Measurements from ENCODE around the gene PPARA.

The PPARA gene

DNA sequence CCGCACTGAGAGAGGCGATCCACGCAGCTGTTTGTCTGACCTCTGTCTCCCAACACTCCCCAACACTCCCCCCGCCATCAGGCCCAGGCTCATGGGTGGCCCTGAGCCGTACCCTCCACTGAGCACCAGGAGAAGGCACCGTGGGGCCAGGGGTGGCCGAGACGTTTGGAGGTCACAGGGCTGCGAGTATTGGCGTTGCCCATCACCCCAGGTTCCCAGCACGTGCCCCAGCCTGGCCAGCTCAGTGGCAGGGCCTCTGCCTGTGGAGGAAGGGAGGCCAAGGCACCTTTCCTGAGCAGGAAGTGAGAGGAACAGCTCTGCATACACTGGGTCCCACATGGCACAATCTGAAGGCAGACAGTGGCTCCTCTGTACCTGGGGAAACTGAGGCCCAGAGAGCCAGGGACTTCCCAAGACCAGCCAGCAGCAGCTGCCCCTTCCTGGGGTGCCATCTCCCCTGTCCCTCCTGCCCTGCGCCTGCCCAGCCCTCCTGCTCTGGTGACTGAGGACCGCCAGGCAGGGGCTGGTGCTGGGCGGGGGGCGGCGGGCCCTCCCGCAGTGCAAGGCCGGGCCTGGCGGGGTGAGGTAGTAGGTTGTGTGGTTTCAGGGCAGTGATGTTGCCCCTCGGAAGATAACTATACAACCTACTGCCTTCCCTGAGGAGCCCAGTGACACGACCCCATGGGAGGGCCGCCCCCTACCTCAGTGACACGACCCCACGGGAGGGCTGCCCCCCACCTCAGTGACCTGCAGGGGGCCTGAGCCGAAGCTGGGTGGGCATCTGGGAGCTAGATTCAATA is 37.0 kb upstream of the PPARA start:
- in situ Hi-C loops (cut with MboI; ENCODE audit: low sequenced_read_pairs), result loop anchor here (25.0 kb wide), 1 partner anchor 526 kb away; no protein-coding TSS in a partner anchor

DNA sequence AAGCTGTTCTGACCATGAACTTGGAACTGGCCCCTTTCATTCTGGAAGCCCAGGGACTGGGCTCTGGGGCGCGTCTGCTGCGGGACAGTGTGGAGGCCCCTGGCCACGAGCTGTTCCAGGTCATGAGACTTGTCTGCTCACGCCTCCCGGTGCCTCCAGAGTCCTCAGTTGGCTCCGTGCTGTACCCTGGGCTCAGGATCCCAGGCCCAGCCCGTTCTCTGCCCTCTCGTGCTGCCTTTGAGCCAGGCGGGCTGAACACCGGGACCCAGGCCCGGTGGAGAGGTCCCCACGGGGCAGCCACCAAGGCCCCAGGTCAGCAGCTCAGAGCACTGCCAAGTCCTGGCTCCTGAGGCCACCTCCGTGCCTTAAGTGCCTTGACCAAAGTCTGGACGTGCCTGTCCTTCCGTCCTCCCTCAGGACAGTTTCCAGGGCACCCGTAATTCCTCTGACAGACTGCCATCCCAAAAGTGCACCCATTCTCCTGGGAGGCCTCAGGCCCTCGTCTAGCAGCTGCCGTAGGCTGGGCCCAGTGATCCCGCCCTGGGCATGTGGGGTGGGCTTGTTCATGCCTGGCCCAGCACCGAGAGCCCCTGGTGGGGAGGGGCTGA is 36.3 kb upstream of the PPARA start:
- in situ Hi-C loops (cut with MboI; ENCODE audit: low sequenced_read_pairs), result loop anchor here (25.0 kb wide), 1 partner anchor 527 kb away; no protein-coding TSS in a partner anchor

DNA sequence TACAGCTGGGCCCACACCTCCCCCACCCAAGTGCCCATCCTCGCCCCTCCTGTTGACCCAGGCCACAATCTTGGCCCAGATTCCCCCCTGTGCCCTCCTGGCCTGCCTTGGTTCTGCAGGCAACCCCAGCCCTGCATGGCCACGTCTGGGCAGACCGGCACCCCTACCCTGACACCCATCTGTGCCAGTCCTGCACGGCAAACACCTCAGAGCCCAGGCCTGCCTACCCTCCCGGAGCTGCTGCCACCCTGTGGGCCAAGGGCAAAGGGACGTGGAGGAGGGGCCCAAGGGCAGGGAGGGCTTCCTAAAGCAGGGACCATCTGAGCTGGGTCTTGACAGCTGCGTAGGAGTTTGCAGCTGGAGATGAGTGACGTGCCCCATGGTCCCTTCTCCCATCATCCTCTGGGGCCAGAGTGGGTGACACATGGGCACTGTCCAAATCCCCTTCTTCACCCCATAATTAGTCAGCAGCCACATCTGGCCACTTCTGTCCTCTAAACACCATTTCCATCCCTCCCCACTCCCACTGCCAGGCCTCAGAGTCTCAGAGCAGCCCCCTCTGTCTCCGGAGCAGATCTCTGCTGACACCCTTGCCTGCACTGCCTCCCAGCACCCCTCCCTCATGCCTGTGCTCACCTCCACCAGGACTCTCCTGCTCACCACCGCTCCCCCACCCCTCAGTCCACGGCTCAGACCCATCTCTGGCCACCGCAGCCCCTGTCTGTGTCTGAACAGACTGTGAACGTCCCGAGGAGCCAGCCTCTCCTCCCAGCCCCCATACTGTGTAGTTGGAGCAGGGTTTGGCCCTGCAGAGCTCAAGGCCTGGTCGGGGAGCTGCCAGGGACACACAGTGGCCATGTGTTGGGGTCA is 35.6 kb upstream of the PPARA start:
- in situ Hi-C loops (cut with MboI; ENCODE audit: low sequenced_read_pairs), result loop anchor here (5.0 to 25.0 kb wide), 2 partner anchors 122 to 527 kb away; no protein-coding TSS in a partner anchor

DNA sequence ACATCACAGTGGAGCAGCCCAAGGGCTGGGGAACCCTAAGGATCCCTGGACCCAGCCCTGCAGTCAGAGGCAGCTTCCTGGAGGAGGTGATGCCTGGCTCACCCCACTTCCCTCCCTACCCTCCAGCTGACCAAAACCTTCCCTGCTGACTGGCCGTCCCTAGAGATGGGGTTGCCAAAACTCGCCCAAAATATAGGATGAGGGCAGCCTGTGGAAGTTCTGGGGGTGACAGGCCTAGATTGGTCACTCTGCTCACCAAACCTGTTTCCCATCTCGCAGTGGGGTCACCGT is 35.0 kb upstream of the PPARA start:
- in situ Hi-C loops (cut with MboI; ENCODE audit: low sequenced_read_pairs), result loop anchor here (5.0 to 25.0 kb wide), 2 partner anchors 123 to 528 kb away; no protein-coding TSS in a partner anchor

DNA sequence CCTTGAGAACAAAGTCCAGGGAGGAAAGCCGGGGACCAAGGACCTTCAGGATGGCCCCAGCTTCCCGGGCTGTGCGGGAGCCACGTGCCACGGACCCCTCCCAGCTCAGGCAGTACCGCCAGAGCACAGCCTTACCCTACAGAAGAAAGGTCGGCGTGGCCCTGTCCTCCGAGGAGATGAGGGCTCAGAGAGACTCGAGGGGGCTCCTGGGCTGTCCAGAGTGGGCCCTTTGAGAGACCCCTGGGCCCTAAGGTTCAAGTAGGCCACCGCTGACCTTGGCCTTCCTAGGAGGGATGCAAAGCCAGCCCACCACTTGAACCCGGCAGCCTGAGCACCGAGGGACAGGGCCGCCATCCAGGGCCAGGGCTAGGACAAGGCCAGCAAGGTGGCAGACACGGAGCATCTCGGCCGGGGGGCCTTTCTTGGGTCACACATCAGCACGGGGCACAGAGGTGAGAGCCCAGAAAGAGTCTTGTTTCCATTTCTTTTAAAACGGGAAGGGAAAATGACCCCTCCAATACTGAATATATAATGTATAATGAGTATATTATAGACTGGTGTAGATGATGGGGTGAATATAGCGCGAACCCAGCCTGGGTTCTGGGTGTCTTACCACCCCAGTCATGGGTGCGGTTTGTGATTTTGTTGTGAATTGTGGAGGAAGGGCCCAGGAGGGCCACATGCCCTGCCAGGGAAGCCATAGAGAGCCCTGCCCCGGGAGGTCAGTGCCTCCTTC is 34.4 kb upstream of the PPARA start:
- in situ Hi-C loops (cut with MboI; ENCODE audit: low sequenced_read_pairs), result loop anchor here (5.0 to 25.0 kb wide), 2 partner anchors 124 to 529 kb away; no protein-coding TSS in a partner anchor

DNA sequence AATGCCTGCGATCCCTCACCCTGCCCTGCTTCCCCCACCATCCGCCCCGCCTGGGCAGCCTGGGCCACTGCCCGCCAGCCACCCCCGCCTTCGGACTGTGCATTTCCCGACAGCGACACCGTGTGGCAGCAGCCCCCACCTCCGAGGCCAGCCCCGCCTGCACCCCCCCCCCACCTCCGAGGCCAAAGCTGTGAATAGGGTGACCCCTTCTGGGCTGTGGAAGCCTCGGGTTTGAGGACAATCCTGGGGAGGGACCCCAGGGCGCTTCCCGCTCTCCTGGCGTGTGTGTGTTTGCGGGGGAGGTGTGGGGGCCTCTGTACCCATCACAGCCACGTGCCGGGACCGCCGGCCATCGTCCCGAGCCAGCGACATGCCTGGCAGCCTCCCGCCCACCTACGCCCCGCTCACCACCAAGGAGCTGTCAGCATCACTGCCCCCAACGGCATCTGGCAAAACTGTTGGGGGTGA is 33.8 kb upstream of the PPARA start:
- in situ Hi-C loops (cut with MboI; ENCODE audit: low sequenced_read_pairs), result loop anchor here (5.0 to 25.0 kb wide), 2 partner anchors 124 to 529 kb away; no protein-coding TSS in a partner anchor

DNA sequence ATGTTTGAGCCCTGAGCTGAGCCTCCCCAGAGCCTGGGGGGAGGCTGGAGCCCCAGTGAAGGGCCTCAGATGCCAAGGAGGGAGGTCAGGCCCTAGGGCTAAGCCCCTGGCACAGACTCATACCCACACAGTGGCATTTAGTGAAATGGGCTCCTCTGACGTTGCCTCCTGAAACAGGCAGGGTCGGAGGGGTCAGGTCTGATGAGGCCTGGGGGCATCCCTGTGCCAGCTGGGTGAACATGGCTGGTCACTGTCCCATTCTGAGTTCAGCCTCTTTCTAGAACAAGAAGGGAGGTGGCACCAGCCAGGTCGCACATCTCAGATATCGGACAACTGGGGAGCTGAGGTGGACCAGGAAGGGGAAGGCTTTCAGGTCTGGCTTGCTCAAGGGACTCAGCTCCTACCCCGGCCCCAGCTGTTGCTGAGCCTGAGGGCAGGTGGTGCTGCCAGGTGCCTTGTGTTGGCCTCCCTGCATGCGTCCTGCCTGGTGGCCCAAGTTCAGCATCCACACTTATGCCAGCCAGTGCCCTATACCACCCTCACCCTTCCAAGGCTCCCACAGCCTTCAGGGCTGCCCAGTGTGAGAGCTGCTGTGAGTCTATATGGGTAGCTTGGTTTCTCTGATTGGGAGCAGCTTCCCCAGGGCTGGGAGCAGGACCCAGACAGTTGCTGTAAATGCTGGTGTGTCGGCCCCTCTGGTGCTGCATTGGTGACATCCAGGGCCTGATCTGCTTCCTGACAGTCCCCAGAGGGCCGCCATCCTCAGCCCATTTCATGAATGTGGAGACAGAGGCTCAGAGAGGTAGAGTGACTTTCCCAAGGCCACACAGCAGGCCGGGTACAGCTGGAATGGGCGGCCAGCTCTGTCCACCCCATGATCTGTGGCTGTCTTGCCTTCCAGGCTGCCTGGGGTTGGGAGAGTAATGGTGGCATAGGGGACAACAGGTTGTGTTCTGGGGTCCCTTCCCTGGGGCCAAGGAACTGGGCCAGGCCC is 32.8 kb upstream of the PPARA start:
- in situ Hi-C loops (cut with MboI; ENCODE audit: low sequenced_read_pairs), result loop anchor here (5.0 to 25.0 kb wide), 2 partner anchors 125 to 530 kb away; no protein-coding TSS in a partner anchor

DNA sequence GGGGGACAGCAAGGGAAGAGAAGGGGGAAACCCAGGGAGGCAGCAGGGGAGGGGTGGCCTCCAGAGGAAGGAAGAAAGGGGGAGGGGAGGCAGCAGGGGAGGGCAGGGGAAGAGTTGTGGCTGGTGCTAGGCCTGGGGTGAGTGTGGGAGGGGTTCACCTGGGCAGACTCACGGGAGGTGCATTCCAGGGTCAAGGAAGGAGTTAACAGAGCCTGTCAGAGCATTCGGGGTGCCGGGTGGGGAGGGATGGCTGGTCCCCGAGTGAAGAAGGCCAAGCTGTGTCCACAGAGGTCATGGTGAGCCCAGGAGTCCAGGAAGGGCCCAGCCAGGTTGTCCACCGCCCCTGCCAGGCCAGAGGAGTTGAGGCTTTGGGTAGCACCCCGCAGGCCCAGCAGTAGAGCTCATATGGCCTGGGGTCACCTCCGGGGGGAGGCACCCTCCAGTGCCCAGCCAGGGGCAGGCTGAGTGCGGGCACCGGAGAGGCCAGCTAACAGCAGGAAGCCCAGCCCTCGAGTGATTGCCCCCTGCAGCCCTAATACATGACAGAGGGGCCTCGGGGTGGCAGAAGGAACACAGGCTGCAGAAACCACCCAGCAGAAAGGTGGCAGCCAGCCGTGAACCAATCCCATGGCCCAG is 31.1 kb upstream of the PPARA start:
- in situ Hi-C loops (cut with MboI; ENCODE audit: low sequenced_read_pairs), result loop anchor here (5.0 to 25.0 kb wide), 2 partner anchors 127 to 532 kb away; no protein-coding TSS in a partner anchor

DNA sequence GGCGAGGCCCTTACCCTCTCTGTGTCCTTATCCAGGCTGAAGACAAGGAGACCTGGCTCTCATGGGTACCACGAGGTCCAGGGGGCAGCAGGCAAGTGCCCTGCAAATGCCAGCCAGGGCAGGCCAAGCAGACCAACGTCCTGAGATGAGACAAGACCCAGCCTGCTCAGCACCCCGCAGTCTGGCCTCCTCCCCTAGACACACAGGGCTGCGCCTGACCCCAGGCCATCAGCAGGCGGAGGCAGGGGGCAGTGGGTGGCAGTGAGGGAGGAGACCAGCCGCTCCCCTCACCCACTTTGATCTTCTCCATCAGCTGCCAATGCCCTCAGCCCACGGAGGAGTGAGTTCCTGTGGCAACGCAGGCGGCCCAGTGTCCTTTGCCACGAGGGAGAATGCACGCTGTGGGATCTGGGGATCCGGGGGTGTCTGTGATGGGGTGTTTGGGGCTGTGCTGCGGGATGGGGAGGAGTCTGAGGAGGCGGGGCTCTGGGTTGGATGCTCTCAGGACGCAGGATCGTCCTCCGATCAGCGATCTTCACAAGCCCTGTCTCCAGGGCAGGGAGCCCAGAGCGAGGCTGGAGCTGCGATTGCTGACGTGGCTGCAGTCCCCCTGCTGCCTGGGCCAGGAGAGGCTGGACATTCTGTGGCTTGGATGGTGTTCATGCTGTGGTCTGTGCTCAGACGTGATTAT is 30.5 kb upstream of the PPARA start:
- in situ Hi-C loops (cut with MboI; ENCODE audit: low sequenced_read_pairs), result loop anchor here (5.0 to 25.0 kb wide), 3 partner anchors 128 to 533 kb away; no protein-coding TSS in a partner anchor

DNA sequence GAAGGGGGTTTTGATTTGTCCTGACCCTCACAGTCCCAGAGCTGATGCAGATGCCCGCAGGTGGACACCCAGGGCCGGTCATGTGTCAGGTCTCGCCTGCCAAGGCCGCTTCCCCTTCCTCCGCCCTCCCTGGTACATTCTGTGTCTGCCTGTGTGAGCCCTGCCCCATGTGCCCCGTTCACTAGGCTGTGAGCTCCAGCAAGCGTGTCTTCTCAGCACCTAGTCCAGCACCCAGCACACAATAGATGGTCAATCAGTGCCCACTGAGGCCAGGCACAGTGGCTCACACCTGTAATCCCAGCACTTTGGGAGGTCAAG is 29.9 kb upstream of the PPARA start:
- in situ Hi-C loops (cut with MboI; ENCODE audit: low sequenced_read_pairs), result loop anchor here (10.0 to 25.0 kb wide), 2 partner anchors 194 to 533 kb away; no protein-coding TSS in a partner anchor

DNA sequence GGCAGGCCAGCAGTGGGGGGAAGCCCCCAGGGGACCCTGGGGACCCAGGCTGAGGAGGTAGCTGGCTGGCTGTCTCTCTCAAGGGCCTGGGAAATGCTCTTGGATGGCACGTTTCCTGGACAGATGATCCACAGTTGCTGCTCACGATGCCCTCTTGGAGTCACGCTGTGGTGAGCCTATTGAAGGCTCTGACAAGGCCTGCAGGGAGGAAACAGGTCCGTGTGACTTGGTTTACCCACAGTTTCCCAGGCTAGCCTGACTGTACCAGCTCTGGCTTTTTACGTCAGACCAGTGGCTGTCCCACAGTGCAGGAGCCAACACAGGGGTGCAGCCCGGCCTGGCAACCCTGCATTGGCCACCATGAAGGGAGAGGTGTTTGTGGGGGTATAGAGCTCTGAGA is 29.2 kb upstream of the PPARA start:
- in situ Hi-C loops (cut with MboI; ENCODE audit: low sequenced_read_pairs), result loop anchor here (10.0 to 25.0 kb wide), 2 partner anchors 194 to 534 kb away; no protein-coding TSS in a partner anchor

DNA sequence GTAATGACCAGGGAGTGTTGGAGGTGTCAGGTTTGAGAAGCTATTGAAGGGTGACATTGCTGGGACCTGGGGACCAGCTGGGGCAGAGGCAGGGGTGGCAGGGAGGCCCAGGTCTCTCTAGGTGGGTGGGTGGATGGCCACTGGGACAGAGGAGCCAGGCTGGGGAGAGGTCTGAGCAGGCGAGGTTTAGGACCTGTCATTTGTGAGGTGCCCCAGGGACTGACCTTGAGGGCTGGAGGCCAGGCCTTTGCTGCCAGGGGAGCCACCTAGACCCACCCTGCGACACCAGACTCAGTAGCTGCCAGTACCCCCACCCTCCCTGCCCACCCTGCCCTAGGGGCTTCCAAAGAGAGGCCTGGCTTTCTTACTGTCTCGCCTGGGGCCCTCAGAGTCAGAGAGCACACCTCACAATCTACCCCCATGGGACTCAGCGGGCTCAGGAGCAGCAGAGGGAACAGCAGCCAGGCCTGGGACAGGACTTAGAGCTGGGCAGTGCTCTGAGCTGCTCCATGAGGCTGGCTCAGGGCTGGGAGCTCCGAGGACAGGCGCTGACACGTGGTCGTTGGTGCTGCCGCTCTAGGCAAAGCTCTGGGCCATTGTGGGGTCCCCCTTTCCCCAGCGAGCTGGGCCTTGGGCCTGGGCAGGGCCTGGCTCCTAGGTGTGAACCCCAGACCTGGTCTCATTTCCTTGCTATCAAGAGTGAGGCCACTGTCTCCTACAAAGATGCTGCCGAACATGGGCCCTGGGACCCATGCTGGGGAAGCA is 28.6 kb upstream of the PPARA start:
- in situ Hi-C loops (cut with MboI; ENCODE audit: low sequenced_read_pairs), result loop anchor here (10.0 to 25.0 kb wide), 2 partner anchors 193 to 534 kb away; no protein-coding TSS in a partner anchor

DNA sequence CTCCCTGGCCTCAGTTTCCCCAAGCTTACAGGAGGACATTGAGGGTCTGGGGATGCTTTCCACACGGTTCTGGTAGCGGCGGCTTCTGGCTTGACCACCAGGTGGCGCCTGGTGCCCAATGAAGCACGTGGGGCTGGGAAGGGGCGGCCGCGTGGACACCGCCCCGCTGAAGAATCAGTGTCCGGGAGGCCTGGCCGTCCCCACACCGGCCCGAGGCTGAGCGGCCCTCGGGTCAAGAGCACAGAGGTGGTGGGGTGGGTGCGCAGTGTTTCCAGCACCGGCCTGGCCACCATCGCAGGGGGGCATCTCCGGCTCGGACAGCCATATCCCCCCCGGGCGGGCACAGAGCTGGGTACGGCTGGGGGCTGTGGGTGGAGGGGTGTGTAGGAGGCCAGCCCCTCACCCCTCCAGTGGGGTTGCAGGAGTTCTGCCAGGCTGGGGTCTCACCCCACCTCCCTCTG is 27.8 kb upstream of the PPARA start:
- in situ Hi-C loops (cut with MboI; ENCODE audit: low sequenced_read_pairs), result loop anchor here (10.0 to 25.0 kb wide), 2 partner anchors 192 to 535 kb away; no protein-coding TSS in a partner anchor

DNA sequence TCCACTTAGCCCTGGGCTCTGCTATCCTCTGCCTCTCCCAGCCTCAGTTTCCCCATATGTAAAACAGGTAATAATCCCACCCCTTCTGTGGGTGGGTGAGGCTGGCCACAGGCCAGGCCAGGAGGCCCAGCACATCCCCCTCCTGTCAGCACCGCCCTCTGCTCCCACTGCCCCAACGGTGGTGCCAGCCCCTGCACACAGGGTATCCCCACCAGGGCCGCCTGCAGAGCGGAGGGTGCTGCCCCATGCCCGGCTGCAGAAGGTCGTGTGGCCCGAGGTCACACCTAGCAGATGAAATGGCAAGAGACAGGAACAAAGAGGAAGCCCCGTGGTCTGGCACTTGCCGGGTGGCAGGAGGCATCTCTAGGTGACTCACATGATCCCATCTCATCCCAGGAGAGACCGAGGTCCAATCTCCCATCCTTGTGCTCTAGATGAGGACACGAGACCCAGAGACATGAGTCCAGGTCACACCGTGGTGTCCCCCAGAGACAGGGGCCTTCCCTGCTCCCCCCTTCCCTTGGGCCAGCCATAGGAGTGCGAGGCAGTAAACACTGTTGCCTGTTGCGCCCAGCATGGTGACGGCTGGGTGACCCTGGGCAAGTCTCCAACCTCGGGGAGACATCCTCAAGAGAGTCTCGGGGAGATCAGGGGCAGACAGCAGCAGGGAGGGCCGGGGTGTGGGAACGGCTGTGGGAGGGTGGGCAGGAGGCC is 27.2 kb upstream of the PPARA start:
- in situ Hi-C loops (cut with MboI; ENCODE audit: low sequenced_read_pairs), result loop anchor here (10.0 to 25.0 kb wide), 2 partner anchors 192 to 536 kb away; no protein-coding TSS in a partner anchor

DNA sequence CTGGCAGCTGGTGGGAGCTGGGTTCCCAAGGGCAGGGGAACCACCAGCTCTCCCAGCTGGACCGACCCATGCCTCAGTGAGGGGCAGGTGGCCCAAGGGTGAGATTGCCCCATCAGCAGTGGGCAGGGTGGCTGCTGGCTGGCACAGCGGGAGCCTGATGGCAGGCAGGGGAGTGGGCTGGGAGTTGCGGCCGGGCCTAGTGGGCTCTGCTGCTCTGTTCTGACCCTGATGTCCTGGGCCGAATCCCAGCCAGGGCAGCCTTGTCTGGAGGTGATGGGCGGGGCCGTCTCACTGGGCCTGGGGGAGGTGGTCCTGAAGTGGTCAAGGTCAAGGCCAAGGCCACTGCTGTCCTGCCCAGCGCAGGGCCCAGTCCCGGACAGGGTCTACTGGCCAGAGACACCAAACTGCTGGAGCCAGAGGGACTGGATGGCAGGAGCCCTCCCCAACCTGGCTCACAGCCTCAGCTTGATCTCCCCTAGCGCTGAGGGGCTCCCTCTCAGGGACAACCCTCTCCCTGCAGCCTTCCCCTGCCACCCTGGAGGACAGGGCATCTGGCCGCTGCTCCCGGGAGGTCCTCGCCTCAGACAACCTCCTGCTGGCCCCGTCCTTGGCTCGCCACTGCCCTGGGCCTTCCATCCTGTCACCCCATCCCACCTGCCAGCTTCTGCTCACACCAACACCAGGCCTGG is 26.5 kb upstream of the PPARA start:
- in situ Hi-C loops (cut with MboI; ENCODE audit: low sequenced_read_pairs), result loop anchor here (10.0 to 25.0 kb wide), 2 partner anchors 191 to 537 kb away; no protein-coding TSS in a partner anchor

All from HL-60/S4 treated with phorbol 12-myristate 13-acetate at 8.2 ng/mL for 4 days and 3 days (cell line).